HS-27A (cell line): ENCODE results near the gene ATP6V0D1.

Source experiments
- DNase-seq: peaks from one replicate; pipeline ENCODE4 v3.0.0-alpha.2; 2012; ENCODE audit warnings: low read depth, missing footprints

Gene ATP6V0D1

DNA sequence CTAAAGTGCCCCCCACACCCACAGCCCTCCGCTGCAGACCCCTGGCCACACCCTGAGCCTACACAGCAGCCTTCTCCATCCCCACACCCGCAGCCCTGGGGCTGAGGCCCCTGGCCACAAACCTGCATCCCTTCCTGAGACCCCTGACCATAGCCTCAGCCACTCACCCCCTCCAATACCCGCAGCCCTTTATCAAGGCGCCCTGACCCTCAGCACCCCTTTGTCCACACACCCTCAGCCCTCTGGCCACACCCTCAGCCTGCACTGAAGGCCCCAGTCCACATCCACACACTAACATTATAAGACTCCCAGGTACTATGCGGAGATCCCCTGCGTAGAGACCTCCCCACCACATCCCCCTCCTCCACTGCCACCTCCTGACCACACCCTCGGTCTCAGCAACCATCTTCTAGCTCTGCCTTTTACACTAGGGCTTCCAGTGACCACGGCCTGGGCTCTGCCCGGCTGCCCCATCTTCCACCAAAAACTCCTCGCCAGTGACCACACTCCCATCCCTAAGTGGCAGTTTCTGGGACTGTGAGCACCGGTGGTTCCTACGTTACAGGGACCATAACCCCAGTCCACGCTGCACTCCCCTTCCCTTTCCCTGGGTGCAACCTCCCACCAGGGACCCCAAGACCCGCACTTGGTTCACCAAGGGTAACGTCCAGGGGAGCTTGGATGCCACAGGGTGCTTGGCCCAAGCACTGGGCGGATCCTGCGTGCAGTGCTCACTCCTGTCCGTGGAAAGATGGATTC is 88.5 kb downstream of the ATP6V0D1 start:
- no peak for DNase-seq

DNA sequence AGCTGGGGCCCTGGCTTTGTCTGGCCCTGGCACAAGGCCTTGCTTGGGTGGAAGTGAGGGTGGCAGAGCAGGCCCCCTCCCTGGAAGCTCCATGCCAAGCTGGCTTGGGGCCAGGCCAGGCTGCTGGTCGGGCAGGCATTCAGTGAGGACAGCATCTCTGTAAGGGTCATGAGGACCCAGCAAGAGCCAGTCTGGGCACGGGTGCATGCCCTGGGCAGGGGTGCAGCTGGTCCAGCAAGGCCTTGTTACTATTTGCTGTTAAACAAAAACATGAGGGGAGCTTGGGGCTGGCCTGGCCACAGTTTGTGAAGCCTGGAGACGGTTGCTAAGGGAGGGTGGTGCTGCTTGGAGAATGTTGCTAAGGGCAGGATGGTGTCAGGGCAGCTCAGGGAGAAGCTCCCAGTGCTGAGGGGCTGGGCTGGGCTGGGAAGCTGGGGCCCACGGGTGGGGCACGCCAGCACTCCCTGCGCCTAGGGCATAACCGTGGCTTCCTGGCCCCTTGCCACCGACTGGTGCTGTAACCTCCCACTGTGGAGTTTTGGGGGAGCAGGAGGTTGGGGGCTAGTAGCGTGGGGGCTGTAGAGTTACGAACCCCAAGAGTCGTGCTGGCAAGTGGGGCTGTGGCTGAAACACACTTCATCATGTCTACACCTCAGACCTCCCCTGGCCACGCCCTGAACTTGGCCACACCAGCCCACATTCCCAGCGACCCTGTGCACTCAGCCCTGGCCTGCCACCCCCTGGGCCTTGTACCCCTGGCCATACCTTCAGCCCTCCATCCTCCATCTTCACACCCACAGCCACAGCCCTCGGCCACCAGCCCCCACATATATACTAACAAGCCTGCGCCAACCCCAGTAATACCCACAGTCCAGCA is 89.3 kb downstream of the ATP6V0D1 start:
- DNase-seq, result no peak

DNA sequence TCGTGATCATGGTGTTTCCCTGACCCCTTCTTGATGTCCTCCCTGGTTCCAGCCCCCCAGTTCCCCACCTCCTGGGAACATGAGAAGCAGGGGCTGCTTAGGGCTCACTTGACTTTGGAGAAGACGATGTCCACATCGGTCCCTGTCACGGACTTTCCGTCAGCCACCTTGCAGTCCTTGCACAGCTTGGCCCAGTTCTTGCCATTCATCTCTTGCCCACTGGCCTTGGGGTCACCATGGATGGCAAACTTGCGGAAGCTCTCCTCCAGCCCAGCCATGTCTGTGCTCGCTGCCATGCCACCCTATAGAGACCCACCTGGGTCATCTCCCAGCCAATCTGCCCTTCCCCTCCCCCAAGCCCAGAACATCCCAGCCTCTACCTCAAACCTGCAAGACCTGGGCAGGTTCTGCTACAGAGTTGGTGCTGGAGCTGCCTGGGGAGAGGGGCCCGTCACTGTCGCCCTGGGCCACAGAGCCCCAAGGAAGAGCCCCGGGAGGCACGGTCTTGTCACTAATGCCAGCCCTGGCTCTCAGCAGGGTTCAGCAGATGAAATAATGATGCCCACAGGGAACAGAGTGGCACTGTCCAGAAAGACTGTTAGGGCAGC is 90.0 kb downstream of the ATP6V0D1 start:
- no peak for DNase-seq

DNA sequence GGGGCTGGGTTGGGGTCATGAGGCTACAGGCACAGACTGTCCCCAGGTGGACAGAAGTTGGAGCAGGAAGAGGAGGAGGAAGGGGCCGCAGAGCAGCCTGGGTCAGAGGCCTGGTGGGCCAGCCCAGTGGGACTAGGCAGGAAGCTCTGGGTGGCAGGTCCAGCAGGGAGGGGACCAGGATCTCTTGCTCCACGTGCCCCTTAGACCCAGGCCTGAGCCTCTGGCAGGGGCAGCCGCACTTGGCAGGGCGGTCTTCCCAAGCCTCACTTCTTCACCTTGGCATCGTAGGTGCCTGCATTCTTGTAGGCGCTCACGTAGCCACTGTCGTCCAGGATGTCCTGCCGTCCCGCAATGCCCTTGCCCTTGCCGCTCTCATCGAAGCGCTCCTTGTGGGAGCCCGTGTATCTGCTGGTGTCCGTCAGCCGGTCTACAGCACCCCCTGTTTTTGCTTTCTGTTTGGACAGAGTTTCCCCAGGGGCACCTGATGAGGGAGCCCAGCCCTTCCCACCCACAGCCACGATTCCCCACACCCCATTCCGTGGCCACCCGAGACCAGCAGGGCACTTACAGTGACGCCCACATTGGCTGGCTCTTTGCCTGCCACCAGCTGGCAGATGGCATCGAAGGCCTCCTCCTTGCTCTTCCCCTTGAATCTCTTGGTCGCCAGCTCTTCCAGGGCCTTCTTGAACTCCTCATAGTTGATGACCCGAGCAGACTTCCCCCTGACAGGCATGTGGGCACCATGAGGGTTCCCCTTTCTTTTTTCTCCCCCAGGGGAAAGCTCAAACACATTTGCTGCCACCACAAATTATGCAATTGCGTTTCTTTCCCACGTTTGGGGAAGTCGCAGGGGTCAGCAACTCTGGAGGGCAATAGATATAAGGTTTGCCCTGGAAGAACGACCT is 90.8 kb downstream of the ATP6V0D1 start:
- no peak for DNase-seq

DNA sequence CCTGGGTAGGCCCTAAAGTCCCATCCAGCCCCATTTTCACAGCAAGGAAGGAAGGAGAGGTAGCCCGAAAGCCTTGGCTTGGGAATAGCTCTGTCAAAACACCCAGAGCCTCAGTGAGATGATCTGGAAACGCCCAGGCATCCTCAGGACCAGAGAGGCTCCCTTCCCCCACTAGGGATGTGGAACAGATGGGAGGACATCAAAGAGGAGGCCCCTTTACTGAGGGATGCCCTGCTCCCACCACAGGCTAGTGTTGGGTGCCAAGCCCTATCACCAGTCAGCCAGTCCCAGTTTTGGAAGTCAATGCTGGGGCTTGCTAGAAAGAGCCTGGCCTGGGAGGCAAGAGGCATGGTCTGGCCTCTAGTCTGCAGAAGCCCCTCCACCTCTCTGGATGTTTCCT is 92.4 kb downstream of the ATP6V0D1 start:
- DNase-seq, result no peak

DNA sequence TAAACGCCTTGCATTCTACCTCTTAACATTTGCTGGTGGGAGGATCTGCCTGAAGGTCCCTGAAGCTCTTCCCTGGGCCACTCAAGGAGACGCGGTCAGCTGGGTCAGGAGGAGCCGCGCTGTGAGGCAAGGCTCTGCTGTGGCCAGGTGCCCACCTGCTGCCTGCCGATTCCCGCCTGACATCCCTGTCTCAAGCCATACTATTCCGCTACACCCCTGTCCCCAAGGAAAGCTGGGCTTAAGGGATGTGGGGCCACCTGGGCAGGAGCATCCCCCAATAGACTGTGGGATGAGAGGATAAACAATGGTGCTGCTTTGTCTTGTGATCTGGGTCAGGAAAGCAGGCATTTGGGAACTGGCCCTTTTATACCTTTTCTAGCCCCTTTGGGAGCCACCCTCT is 92.8 kb downstream of the ATP6V0D1 start:
- DNase-seq, result no peak
